H54 (cell line): ENCODE results near the gene ALKBH6.

Source experiments
- DNase-seq: peaks from one replicate; pipeline ENCODE4 v3.0.0; 2011; ENCODE audit warnings: low spot score, mixed read lengths; ENCODE audit not compliant: insufficient read length
- FAIRE-seq: peaks from 3 replicates; lab custom pipeline; 2011; peaks lifted over from hg19 to GRCh38; lab: Jason Lieb, UNC
- POLR2A ChIP-seq: IDR thresholded peaks from 2 replicates; pipeline ENCODE4 v1.6.1; 2011; ENCODE audit warnings: low read depth, mild to moderate bottlenecking, low read length

Gene ALKBH6

GRCh38 chr19:36014012-36014924 is at the start of gene ALKBH6:
Gene ALKBH6 (minus strand): TSS chr19:36014213. CDS start chr19:36013397, 816 bp downstream.
- peak; percentile 86 for FAIRE-seq
- TF ChIP-seq POLR2A = peak; percentile 66
- peak; percentile 100 for DNase-seq

DNA sequence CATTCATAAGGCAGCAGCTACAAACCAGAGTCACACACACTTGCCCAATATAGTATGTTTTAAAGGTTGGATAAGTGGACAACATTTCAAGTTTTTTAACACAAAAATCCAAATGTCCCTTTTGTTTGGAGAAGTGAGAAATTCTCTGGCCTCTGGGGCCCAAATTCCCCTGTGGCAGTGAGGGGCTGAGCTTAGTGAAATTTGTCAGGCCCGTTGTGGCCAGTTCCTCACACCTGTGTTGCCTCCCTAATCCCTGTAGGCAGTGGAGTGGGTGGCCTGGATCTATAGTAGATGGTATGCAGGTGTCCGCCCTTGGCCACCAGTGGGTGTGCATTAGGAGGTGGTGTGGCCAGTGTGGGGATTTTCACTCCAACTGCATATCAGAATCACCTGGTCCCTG is 47.4 kb upstream of the ALKBH6 start:
- FAIRE-seq = no peak
- no peak for TF ChIP-seq POLR2A
- no peak for DNase-seq

DNA sequence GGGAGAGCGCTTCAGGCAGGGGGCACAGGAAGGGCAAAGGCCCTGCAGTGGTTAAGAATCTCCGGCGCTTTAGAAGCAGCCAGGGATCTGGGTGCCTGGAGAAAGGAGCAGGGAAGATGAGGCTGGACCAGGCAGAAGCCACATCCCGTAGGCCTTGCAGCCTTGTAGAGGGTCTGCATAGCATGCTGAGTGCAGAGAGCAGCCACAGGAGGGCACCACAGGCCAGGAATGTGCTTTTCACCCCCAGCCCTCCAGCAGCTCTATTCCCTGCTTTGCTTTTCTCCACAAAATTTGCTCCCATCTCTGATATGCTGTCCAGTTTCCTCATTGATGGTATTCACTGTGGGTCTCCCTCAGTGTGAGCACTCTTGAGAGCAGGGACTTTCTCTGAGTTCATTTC is 46.4 kb upstream of the ALKBH6 start:
- no peak for FAIRE-seq
- DNase-seq = peak; percentile 53

GRCh38 chr19:36059180-36059910 is 45.3 kb upstream of the ALKBH6 start:
- TF ChIP-seq POLR2A = no peak
- FAIRE-seq (no peak), DNase-seq (no peak)

More for the DNA sequence above, 46.4 kb upstream of the ALKBH6 start:
- TF ChIP-seq POLR2A = no peak

- DNase-seq = no peak
- TF ChIP-seq POLR2A = no peak
- FAIRE-seq = no peak
Observed at GRCh38 chr19:36058481-36059179, 44.6 kb upstream of the ALKBH6 start.

GRCh38 chr19:36054733-36055686 is 41.0 kb upstream of the ALKBH6 start, which contains the start of gene WDR62:
Gene WDR62 (plus strand): TSS chr19:36054897. CDS start chr19:36054972, 75 bp downstream.
- DNase-seq (peak; percentile 98), FAIRE-seq (no peak)
- peak; percentile 83 for TF ChIP-seq POLR2A

DNA sequence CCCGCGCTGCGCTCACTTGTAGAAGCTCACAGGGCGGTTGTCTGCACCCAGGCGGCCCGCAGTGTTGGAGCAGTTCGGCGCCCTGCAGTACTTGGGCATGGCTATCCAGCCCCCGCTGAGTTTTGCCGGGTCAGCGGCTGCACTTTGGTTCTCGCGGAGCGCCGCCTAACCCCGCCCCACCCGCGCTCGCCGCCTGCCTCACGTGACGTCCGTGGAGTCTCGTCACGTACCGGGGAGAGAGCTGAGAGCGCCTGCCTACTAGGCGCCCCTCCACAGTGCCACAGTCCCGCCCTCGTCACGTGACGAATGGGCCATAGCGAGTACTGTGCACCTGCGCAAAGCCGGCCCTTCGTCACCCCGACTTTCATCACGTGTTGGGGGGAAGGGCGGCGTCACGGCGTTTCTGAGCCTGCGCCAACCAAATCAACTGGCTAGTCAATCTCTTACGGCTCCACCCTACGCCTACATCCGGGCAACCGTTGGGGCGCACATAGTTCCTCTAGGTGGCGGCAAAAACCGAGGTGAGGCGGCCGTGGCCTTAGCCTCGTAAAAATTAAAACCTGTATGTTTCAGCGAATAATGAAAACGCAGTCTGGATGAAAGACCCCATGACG is 40.2 kb upstream of the ALKBH6 start, which contains the start of gene THAP8:
TSS of gene THAP8 (minus strand) at position 167 of the 614 bp plus-strand sequence. CDS start at position 99, 68 bp downstream.
- FAIRE-seq (peak; percentile 67), DNase-seq (peak; percentile 99)
- peak; percentile 62 for TF ChIP-seq POLR2A

DNA sequence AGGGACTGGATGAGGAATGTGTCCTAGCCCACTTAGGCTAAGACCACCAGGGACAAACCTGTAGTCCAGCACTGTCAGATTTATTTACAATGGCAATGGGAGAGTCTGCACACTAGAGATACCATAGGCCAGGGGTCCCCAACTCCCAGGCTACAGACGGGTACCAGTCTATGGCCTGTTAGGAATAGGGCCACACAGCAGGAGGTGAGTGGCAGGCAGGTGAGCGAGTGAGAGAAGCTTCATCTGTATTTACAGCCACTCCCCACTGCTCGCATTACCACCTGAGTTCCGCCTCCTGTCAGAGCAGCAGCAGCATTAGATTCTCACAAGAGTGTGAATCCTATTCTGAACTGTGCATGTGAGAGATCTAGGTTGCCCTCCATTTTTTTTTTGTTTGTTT is 37.6 kb upstream of the ALKBH6 start:
- no peak for TF ChIP-seq POLR2A
- FAIRE-seq (no peak), DNase-seq (no peak)

DNA sequence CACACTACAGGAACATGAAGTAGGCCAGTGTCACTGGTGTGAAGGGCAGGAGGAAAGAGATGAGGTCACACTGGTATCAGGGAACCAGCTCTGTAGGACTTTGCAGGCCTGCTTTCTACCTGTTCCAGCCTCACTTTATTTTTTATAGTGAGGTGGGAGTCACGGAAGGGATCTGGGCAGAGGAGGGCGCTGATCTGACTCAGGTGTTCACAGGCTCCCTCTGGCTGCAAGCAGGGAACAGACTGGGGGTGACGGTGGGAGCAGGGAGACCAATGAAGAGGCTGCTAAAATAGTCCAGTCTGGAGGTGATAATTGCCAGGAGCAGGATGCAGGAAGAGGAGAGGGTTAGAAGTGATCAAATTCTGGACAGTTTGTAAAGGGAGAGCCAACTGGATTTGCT is 37.2 kb upstream of the ALKBH6 start:
- FAIRE-seq (no peak), DNase-seq (no peak)
- TF ChIP-seq POLR2A = no peak

- FAIRE-seq = no peak
- no peak for DNase-seq
- no peak for TF ChIP-seq POLR2A
Observed at GRCh38 chr19:36049080-36049698, 35.2 kb upstream of the ALKBH6 start.

GRCh38 chr19:36047835-36048234 is 33.8 kb upstream of the ALKBH6 start:
- no peak for FAIRE-seq
- no peak for TF ChIP-seq POLR2A
- DNase-seq = no peak
